Stomach (tissue), 4 donors: ENCODE measurements around the gene TSPAN2.

ENCODE experiments used
- POLR2A ChIP-seq, 4 donors: fragments of 450-650 bp; IDR thresholded peaks; one replicate each; pipeline ENCODE4 v1.6.1; 2016; ENCODE audit warnings: antibody characterized with exemption in 4 of 4, control low read depth in 2 of 4, mild to moderate bottlenecking in 1 of 4, moderate library complexity in 1 of 4
- TF ChIP-seq, protein P1 (sequence below), 7 experiments: fragments of 450-650 bp in 4 of 7; fragments of 200-600 bp in 3 of 7; sonication (generic) in 3 of 7; IDR thresholded peaks; one replicate each; pipeline ENCODE4 v1.5.1; 2016 to 2019; ENCODE audit warnings: antibody characterized with exemption in 7 of 7, control low read depth in 2 of 7, mild to moderate bottlenecking in 1 of 7

DNA sequence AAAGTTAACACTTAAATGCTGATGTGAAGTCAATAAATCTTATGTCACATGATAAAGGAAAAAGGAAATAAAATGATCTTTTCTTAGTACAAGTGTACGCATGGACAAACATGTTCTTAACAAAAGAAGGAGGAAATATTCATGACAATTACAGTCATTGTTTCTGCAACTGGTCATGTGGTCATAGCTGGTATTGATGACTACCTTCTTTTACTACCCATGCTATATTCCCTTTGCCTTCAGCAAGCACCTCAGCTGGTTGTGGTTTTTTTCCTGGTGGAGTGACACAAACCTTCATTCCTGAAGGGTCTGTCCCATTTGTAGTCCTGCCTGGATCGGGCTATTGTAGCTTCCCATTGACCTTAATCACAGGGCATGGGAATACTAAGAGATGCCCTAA lies 83.1 kb downstream of the TSPAN2 start:
- TF ChIP-seq POLR2A (IDR thresholded peaks at IDR 0.05): no peak
- TF ChIP-seq, protein P1, sequence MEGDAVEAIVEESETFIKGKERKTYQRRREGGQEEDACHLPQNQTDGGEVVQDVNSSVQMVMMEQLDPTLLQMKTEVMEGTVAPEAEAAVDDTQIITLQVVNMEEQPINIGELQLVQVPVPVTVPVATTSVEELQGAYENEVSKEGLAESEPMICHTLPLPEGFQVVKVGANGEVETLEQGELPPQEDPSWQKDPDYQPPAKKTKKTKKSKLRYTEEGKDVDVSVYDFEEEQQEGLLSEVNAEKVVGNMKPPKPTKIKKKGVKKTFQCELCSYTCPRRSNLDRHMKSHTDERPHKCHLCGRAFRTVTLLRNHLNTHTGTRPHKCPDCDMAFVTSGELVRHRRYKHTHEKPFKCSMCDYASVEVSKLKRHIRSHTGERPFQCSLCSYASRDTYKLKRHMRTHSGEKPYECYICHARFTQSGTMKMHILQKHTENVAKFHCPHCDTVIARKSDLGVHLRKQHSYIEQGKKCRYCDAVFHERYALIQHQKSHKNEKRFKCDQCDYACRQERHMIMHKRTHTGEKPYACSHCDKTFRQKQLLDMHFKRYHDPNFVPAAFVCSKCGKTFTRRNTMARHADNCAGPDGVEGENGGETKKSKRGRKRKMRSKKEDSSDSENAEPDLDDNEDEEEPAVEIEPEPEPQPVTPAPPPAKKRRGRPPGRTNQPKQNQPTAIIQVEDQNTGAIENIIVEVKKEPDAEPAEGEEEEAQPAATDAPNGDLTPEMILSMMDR (IDR thresholded peaks at IDR 0.05): no peak
